Measurements from ENCODE around the gene TRAF1.

Gene TRAF1

DNA sequence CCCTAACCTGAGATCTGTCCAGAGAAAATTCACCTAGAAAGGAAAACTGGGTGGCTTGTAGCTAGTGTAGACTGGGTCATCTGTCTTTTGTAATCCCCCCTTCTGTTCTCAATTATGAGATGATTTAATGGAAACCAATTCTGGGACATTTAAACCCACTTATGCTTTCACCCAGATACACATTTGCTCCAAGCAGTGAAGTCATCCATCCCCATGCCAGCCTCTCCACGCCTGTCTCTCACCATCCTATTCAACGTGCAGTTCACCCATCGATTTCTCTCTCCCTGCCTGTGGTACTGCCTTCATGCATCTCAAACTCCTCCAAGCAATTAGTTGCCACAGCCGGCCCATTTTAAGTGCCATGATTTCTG is 51.4 kb downstream of the TRAF1 start:
- Histone ChIP-seq H3K27me3 (ENCODE audit: low read length) (no peaks in the 10 kb centered on the region), H3K27ac (ENCODE audit: low read depth, low read length) (peak overlapping the region; percentile 99), H3K36me3 (ENCODE audit: low read length) (peaks cover 14% of the 10 kb centered on the region; the same call in 1 of the 2 replicates), H4K20me1 (ENCODE audit: low read depth, low read length) (no peaks in the 10 kb centered on the region), H3K79me2 (ENCODE audit: insufficient read depth, low read length) (peaks cover 8% of the 10 kb centered on the region; the same call in 1 of the 2 replicates), H3F3A (ENCODE audit: insufficient read depth) (peaks cover 83% of the 10 kb centered on the region), H2AFZ (ENCODE audit: low read depth, low read length, severe bottlenecking) (no peak overlapping the region), H3K9me3 (ENCODE audit: insufficient read depth, low read length) (no peaks in the 10 kb centered on the region), H3K9ac (ENCODE audit: low read length) (peak overlapping the region; percentile 100), H3K9me2 (replicated peaks; ENCODE audit: insufficient read depth, low read length) (no peaks in the 10 kb centered on the region), H3K4me2 (ENCODE audit: low read depth, low read length, poor library complexity, severe bottlenecking) (peak overlapping the region; percentile 93), H3K4me3 (ENCODE audit: insufficient read depth, low read length, poor library complexity, severe bottlenecking) (no peak overlapping the region)
- no peak for TF ChIP-seq EZH2phosphoT487 (conservative IDR thresholded peaks at IDR 0.05; ENCODE audit: low read length)
- TF ChIP-seq, protein P1, sequence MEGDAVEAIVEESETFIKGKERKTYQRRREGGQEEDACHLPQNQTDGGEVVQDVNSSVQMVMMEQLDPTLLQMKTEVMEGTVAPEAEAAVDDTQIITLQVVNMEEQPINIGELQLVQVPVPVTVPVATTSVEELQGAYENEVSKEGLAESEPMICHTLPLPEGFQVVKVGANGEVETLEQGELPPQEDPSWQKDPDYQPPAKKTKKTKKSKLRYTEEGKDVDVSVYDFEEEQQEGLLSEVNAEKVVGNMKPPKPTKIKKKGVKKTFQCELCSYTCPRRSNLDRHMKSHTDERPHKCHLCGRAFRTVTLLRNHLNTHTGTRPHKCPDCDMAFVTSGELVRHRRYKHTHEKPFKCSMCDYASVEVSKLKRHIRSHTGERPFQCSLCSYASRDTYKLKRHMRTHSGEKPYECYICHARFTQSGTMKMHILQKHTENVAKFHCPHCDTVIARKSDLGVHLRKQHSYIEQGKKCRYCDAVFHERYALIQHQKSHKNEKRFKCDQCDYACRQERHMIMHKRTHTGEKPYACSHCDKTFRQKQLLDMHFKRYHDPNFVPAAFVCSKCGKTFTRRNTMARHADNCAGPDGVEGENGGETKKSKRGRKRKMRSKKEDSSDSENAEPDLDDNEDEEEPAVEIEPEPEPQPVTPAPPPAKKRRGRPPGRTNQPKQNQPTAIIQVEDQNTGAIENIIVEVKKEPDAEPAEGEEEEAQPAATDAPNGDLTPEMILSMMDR (IDR thresholded peaks at IDR 0.05; ENCODE audit: insufficient read depth, low read length, poor library complexity, severe bottlenecking), result no peak

DNA sequence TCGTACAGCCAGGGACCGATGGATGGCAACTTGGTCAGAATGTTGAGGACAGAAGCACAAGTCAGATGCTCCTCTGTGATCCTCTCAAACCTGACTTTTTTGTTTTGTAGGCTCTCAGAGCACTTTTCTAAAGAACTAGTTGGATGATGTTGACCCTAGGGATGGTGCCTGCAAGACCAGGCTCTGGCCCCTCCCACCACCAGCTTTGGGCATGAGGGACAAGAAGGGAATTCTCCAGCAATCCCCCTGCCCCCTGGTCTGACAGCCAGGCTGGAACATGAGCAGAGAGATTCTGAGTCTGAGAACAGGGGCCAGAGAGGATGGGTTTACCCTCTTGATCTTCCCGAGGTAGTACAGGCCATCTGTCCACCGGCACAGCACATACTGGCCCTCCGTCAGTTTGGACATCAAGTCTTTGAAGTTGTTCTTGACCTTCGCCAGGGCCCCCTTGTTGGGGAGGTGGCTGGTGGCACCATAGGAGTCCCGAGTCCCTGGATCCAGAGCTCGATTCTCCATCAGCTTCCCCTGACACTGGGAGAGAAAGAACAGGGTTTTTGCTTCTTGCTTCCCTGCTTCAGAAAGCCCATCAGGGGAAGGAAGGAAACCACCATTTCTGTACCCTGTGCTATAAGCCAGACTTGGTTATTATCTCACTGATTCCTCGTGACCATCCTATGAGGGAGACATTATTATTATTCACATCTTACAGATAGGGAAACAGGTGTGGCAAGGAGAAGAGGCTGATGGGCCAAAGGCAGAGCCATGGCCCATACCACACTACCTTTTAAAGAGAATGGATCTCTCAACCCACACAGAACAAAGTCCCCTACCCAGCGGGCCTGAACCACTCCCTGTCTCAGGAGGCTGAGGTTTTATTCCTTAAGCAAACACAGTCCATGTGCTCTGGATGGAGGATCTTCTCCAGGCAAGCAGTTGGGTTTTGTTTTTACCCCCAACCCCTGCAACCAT is 52.1 kb downstream of the TRAF1 start:
- peak overlapping the region; percentile 100 for H3K9ac ChIP-seq (ENCODE audit: low read length)
- no peak overlapping the region for H3K4me3 ChIP-seq (ENCODE audit: insufficient read depth, low read length, poor library complexity, severe bottlenecking)
- peaks cover 14% of the 10 kb centered on the region; the same call in 1 of the 2 replicates for H3K36me3 ChIP-seq (ENCODE audit: low read length)
- no peaks in the 10 kb centered on the region for H4K20me1 ChIP-seq (ENCODE audit: low read depth, low read length)
- peak overlapping the region; percentile 99 for H3K27ac ChIP-seq (ENCODE audit: low read depth, low read length)
- H3K9me2 ChIP-seq (replicated peaks; ENCODE audit: insufficient read depth, low read length), result no peaks in the 10 kb centered on the region
- no peaks in the 10 kb centered on the region for H3K27me3 ChIP-seq (ENCODE audit: low read length)
- H3K4me2 ChIP-seq (ENCODE audit: low read depth, low read length, poor library complexity, severe bottlenecking), result peak overlapping the region; percentile 93
- no peak for TF ChIP-seq EZH2phosphoT487 (conservative IDR thresholded peaks at IDR 0.05; ENCODE audit: low read length)
- TF ChIP-seq, protein P1 (IDR thresholded peaks at IDR 0.05; ENCODE audit: insufficient read depth, low read length, poor library complexity, severe bottlenecking), result no peak
- H2AFZ ChIP-seq (ENCODE audit: low read depth, low read length, severe bottlenecking), result no peak overlapping the region
- peaks cover 8% of the 10 kb centered on the region; the same call in 1 of the 2 replicates for H3K79me2 ChIP-seq (ENCODE audit: insufficient read depth, low read length)
- H3F3A ChIP-seq (ENCODE audit: insufficient read depth), result peaks cover 82% of the 10 kb centered on the region
- H3K9me3 ChIP-seq (ENCODE audit: insufficient read depth, low read length), result no peaks in the 10 kb centered on the region

- Histone ChIP-seq H3K9me3 (ENCODE audit: insufficient read depth, low read length) (no peaks in the 10 kb centered on the region), H3K9me2 (replicated peaks; ENCODE audit: insufficient read depth, low read length) (no peaks in the 10 kb centered on the region), H3K79me2 (ENCODE audit: insufficient read depth, low read length) (peaks cover 8% of the 10 kb centered on the region; the same call in 1 of the 2 replicates), H4K20me1 (ENCODE audit: low read depth, low read length) (no peaks in the 10 kb centered on the region), H3F3A (ENCODE audit: insufficient read depth) (peaks cover 77% of the 10 kb centered on the region), H3K27ac (ENCODE audit: low read depth, low read length) (peak overlapping the region; percentile 99), H3K27me3 (ENCODE audit: low read length) (no peaks in the 10 kb centered on the region), H3K9ac (ENCODE audit: low read length) (no peak overlapping the region), H2AFZ (ENCODE audit: low read depth, low read length, severe bottlenecking) (no peak overlapping the region), H3K4me2 (ENCODE audit: low read depth, low read length, poor library complexity, severe bottlenecking) (no peak overlapping the region), H3K4me3 (ENCODE audit: insufficient read depth, low read length, poor library complexity, severe bottlenecking) (no peak overlapping the region), H3K36me3 (ENCODE audit: low read length) (peaks cover 14% of the 10 kb centered on the region; the same call in 1 of the 2 replicates)
- TF ChIP-seq, protein P1 (IDR thresholded peaks at IDR 0.05; ENCODE audit: insufficient read depth, low read length, poor library complexity, severe bottlenecking), result no peak
- TF ChIP-seq EZH2phosphoT487 (conservative IDR thresholded peaks at IDR 0.05; ENCODE audit: low read length), result no peak
These were observed 53.1 kb downstream of the TRAF1 start for GRCh38 chr9:120873512-120873911.

All from SU-DHL-6 (cell line).